Measurements from ENCODE around the gene LSG1.

Gene LSG1

GRCh38 chr3:194702545-194702944, 30.6 kb upstream of the LSG1 start:
- POLR2A ChIA-PET: no interaction called here
- CTCF ChIA-PET: no interaction called here
- TF ChIP-seq CTCF (IDR thresholded peaks at IDR 0.05; ENCODE audit: control extremely low read depth, extremely low read depth, low read depth, missing control alignments): no peak
- DNase-seq (ENCODE audit: extremely low spot score): no peak

DNA sequence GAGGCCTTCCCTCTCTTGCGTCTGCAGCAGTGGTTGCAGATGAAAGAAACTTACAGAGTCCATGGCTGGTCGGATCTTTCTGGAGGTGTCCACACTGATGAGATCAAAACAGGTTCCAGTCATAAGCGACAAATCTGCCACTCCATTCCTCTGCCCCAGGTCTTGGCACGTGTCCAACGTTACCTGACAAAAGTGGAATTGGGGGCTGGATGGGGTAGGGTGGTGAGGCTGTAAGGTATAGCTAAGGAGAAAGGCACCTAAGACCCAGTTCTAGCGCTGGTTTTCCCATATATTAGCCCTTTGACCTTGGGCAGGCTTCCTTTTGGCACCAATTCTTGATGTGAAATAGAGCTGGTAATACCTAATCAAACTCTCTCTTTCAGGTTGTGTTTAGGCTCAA, 24.7 kb upstream of the LSG1 start:
- no peak for TF ChIP-seq CTCF (IDR thresholded peaks at IDR 0.05; ENCODE audit: control extremely low read depth, extremely low read depth, low read depth, missing control alignments)
- POLR2A ChIA-PET: no interaction called here
- DNase-seq (ENCODE audit: extremely low spot score): no peak
- CTCF ChIA-PET: interaction anchor here (1.1 kb wide), 1 partner anchor 16 kb away, joined by 3 read pairs; no protein-coding TSS in a partner anchor

GRCh38 chr3:194691481-194692283, 19.7 kb upstream of the LSG1 start:
- peak; percentile 85 for DNase-seq (ENCODE audit: extremely low spot score)
- CTCF ChIA-PET: interaction anchor here (1.4 to 7.4 kb wide), 4 partner anchors 9 to 415 kb away, joined by 4 to 90 read pairs (median 12); partner anchors contain the start of gene LSG1
- POLR2A ChIA-PET: interaction anchor here (0.5 to 0.6 kb wide), 2 partner anchors 150 to 194 kb away, joined by 3 to 8 read pairs; no protein-coding TSS in a partner anchor
- no peak for TF ChIP-seq CTCF (IDR thresholded peaks at IDR 0.05; ENCODE audit: control extremely low read depth, extremely low read depth, low read depth, missing control alignments)

GRCh38 chr3:194690501-194691372, 18.7 kb upstream of the LSG1 start:
- TF ChIP-seq CTCF (IDR thresholded peaks at IDR 0.05; ENCODE audit: control extremely low read depth, extremely low read depth, low read depth, missing control alignments): no peak
- ChIA-PET CTCF (interaction anchor here (0.8 to 7.4 kb wide), 4 partner anchors 8 to 407 kb away, joined by 3 to 90 read pairs (median 12); partner anchors contain the start of gene LSG1), POLR2A (no interaction called here)
- no peak for DNase-seq (ENCODE audit: extremely low spot score)

DNA sequence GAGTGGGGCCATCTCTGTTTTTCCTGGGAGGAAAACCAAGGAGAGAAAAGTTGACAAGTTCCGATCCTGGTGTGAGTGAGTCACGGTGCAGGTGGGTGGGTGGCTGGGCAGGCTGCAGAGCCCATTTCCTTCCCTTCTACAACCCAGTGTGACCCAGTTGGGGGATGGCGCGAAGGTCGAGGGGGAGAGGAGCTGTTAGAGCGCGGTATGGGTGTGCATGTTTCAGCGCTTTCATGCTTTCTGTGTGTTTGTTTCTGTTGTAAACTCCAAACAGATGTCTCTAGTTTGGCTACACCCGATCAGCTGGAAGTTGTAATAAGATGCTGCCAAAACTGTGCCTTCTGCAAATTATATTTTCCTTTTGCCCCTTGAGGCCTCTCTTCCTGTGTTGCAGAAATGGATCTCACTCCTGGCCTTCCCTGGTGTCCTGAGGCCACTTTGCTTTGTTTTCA, 17.5 kb upstream of the LSG1 start:
- POLR2A ChIA-PET: no interaction called here
- CTCF ChIA-PET: interaction anchor here (0.8 to 7.4 kb wide), 3 partner anchors 16 to 572 kb away, joined by 3 to 90 read pairs (median 17); partner anchors contain the start of gene LSG1
- no peak for DNase-seq (ENCODE audit: extremely low spot score)
- no peak for TF ChIP-seq CTCF (IDR thresholded peaks at IDR 0.05; ENCODE audit: control extremely low read depth, extremely low read depth, low read depth, missing control alignments)

- ChIA-PET CTCF (interaction anchor here (1.2 to 7.4 kb wide), 4 partner anchors 16 to 573 kb away, joined by 3 to 90 read pairs (median 10); partner anchors contain the start of gene LSG1), POLR2A (no interaction called here)
- TF ChIP-seq CTCF (IDR thresholded peaks at IDR 0.05; ENCODE audit: control extremely low read depth, extremely low read depth, low read depth, missing control alignments): no peak
- no peak for DNase-seq (ENCODE audit: extremely low spot score)
Measured at GRCh38 chr3:194688946-194689345, 17.0 kb upstream of the LSG1 start.

Measured in GM10248 (cell line).